ENCODE data around the gene BLNK. TPM values are rescaled to one million over a fixed set of nuclear protein-coding genes. Genes with fewer than 3 reads are reported as not detected.

BLNK gene
- total and polyA plus RNA-seq, 4 donors, result 4.1 to 18.7 (median 6.4) TPM

DNA sequence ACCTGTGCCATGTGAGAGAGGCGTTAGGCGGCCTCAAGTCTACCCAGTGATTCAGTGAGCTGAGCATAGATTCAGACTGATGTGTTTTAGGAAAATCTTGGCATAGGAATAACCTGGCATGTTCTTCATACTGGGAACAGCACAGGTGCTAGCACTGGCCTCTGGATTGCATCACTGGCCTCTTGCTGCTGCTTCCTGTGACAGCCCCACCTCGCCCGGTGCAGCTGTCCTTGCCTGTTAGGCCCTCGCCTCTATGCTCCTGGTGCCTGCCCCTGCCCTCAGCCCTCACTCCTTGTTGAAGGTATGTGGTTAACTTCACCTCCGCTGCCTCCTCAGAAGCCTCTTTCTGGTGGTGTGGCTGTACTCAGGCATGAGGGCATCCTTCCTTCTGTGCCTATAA lies 46.2 kb downstream of the BLNK start:
- H3K4me3 ChIP-seq, result no peak overlapping the region
- peaks cover 0 to 1% (median 0%) of the 10 kb centered on the region in 4 donors for H3K9me3 ChIP-seq (ENCODE audit: control insufficient read depth in 4 of 4, insufficient read depth in 3 of 4, low read length in 3 of 4)
- no peak overlapping the region for H3K27ac ChIP-seq (ENCODE audit: low read depth in 1 of 2, low read length in 1 of 2)
- peaks cover 0 to 3% (median 0%) of the 10 kb centered on the region in 3 donors for H3K27me3 ChIP-seq (ENCODE audit: control insufficient read depth in 3 of 3, insufficient read depth in 3 of 3, low read length in 2 of 3)
- peaks cover 0 to 2% (median 0%) of the 10 kb centered on the region in 4 donors for H3K36me3 ChIP-seq (ENCODE audit: control insufficient read depth in 4 of 4, insufficient read depth in 4 of 4, low read length in 4 of 4)
- WGBS, 2 donors, result 71 to 85% methylated on average over 6 of the region's 6 CpGs
- ATAC-seq (ENCODE audit: insufficient read depth, low FRiP score), result no peak
- no peak for DNase-seq
- TF ChIP-seq, protein P1, sequence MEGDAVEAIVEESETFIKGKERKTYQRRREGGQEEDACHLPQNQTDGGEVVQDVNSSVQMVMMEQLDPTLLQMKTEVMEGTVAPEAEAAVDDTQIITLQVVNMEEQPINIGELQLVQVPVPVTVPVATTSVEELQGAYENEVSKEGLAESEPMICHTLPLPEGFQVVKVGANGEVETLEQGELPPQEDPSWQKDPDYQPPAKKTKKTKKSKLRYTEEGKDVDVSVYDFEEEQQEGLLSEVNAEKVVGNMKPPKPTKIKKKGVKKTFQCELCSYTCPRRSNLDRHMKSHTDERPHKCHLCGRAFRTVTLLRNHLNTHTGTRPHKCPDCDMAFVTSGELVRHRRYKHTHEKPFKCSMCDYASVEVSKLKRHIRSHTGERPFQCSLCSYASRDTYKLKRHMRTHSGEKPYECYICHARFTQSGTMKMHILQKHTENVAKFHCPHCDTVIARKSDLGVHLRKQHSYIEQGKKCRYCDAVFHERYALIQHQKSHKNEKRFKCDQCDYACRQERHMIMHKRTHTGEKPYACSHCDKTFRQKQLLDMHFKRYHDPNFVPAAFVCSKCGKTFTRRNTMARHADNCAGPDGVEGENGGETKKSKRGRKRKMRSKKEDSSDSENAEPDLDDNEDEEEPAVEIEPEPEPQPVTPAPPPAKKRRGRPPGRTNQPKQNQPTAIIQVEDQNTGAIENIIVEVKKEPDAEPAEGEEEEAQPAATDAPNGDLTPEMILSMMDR (IDR thresholded peaks at IDR 0.05; ENCODE audit: control extremely low read depth, extremely low read depth), result no peak
- no peaks in the 10 kb centered on the region for H3K4me1 ChIP-seq (ENCODE audit: control insufficient read depth in 5 of 5, insufficient read depth in 5 of 5, low read length in 5 of 5)
- no peak overlapping the region for H3K9ac ChIP-seq (ENCODE audit: insufficient read depth in 1 of 2, low read length in 2 of 2)

DNA sequence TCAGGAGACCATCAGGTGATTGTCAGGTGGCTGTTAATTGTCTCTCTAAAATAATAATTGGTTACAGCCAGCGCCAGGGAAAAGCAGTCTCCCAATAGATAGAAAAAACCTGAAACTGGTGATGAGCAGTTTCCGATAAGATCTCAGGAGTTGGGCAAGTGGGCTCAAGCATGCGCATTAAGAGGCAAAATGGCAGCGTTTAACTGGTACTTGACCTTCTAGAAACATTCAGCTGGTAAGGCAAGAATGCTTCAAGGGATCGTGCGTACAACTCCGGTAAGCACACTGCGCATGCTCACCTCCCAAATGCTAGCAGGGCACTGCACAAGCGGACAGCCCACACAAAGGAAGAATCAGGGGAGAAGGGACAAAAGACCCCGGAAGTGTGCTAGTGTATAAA lies 48.5 kb downstream of the BLNK start:
- TF ChIP-seq, protein P1 (IDR thresholded peaks at IDR 0.05; ENCODE audit: control extremely low read depth, extremely low read depth), result no peak
- Histone ChIP-seq H3K36me3 (ENCODE audit: control insufficient read depth in 4 of 4, insufficient read depth in 4 of 4, low read length in 4 of 4) (peaks cover 0 to 2% (median 0%) of the 10 kb centered on the region in 4 donors), H3K9me3 (ENCODE audit: control insufficient read depth in 4 of 4, insufficient read depth in 3 of 4, low read length in 3 of 4) (peaks cover 0 to 1% (median 0%) of the 10 kb centered on the region in 4 donors), H3K27me3 (ENCODE audit: control insufficient read depth in 3 of 3, insufficient read depth in 3 of 3, low read length in 2 of 3) (peaks cover 0 to 3% (median 0%) of the 10 kb centered on the region in 3 donors), H3K4me3 (no peak overlapping the region), H3K9ac (ENCODE audit: insufficient read depth in 1 of 2, low read length in 2 of 2) (no peak overlapping the region), H3K4me1 (ENCODE audit: control insufficient read depth in 5 of 5, insufficient read depth in 5 of 5, low read length in 5 of 5) (no peaks in the 10 kb centered on the region), H3K27ac (ENCODE audit: low read depth in 1 of 2, low read length in 1 of 2) (no peak overlapping the region)
- 88 to 91% methylated on average over 10 of the region's 10 CpGs for WGBS, 2 donors
- no peak for DNase-seq
- ATAC-seq (ENCODE audit: insufficient read depth, low FRiP score), result no peak

DNA sequence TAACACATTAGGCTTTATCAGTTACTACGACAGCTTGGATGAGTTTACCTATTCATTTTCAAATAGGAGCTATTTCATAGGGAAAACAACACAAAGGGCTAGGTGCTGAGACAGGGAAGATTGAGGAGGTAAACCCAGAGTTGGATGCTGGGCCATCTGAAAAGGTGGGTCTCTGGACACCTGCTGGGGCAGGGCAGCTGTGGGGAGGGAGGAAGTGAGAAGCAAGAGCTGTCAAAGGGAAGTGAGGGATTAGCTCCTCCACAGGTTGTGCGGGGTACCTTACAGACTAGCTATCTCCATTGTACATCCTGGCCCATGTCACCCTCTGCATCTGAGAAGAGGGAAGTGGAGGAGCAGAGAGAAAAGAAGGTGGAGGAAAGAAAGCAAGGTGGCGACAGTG lies 48.9 kb downstream of the BLNK start:
- H3K27ac ChIP-seq (ENCODE audit: low read depth in 1 of 2, low read length in 1 of 2), result no peak overlapping the region
- no peak for ATAC-seq (ENCODE audit: insufficient read depth, low FRiP score)
- TF ChIP-seq, protein P1 (IDR thresholded peaks at IDR 0.05; ENCODE audit: control extremely low read depth, extremely low read depth), result no peak
- DNase-seq, result no peak
- H3K4me1 ChIP-seq (ENCODE audit: control insufficient read depth in 5 of 5, insufficient read depth in 5 of 5, low read length in 5 of 5), result no peaks in the 10 kb centered on the region
- H3K9me3 ChIP-seq (ENCODE audit: control insufficient read depth in 4 of 4, insufficient read depth in 3 of 4, low read length in 3 of 4), result peaks cover 0 to 1% (median 0%) of the 10 kb centered on the region in 4 donors
- WGBS, 2 donors, result 67 to 76% methylated on average over 3 of the region's 3 CpGs
- no peak overlapping the region for H3K4me3 ChIP-seq
- no peak overlapping the region for H3K9ac ChIP-seq (ENCODE audit: insufficient read depth in 1 of 2, low read length in 2 of 2)
- peaks cover 0 to 2% (median 0%) of the 10 kb centered on the region in 4 donors for H3K36me3 ChIP-seq (ENCODE audit: control insufficient read depth in 4 of 4, insufficient read depth in 4 of 4, low read length in 4 of 4)
- peaks cover 0 to 3% (median 0%) of the 10 kb centered on the region in 3 donors for H3K27me3 ChIP-seq (ENCODE audit: control insufficient read depth in 3 of 3, insufficient read depth in 3 of 3, low read length in 2 of 3)

DNA sequence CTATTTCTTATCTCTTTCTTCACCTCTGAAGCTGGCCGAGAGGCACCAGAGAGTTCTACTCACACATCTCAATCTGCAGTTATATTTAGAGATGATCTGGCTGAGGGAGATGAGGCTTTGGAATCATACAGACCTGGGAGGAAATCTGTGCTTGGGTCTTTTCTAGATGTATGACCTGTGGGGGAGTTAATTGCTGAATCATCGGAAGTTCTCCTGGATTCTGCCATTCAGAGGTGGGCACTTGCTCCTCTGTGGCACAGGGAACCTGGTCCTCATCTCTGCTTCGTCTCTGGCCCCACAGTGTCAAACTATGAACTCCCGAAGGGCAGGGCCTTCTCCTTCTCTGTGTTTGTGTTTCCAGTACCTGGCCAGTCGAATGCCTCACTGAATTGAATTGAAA lies 52.5 kb downstream of the BLNK start:
- H3K27ac ChIP-seq (ENCODE audit: low read depth in 1 of 2, low read length in 1 of 2), result no peak overlapping the region
- TF ChIP-seq, protein P1 (IDR thresholded peaks at IDR 0.05; ENCODE audit: control extremely low read depth, extremely low read depth), result no peak
- H3K9ac ChIP-seq (ENCODE audit: insufficient read depth in 1 of 2, low read length in 2 of 2), result no peak overlapping the region
- H3K27me3 ChIP-seq (ENCODE audit: control insufficient read depth in 3 of 3, insufficient read depth in 3 of 3, low read length in 2 of 3), result peaks cover 0 to 3% (median 0%) of the 10 kb centered on the region in 3 donors
- H3K36me3 ChIP-seq (ENCODE audit: control insufficient read depth in 4 of 4, insufficient read depth in 4 of 4, low read length in 4 of 4), result peaks cover 0 to 5% (median 0%) of the 10 kb centered on the region in 4 donors
- no peaks in the 10 kb centered on the region for H3K9me3 ChIP-seq (ENCODE audit: control insufficient read depth in 4 of 4, insufficient read depth in 3 of 4, low read length in 3 of 4)
- H3K4me1 ChIP-seq (ENCODE audit: control insufficient read depth in 5 of 5, insufficient read depth in 5 of 5, low read length in 5 of 5), result no peaks in the 10 kb centered on the region
- DNase-seq (no peak), ATAC-seq (ENCODE audit: insufficient read depth, low FRiP score) (no peak)
- no peak overlapping the region for H3K4me3 ChIP-seq
- 67 to 84% methylated on average over 5 of the region's 5 CpGs for WGBS, 2 donors

All from lung (tissue), 12 donors.